ENCODE results near the gene VAV1. TPM values are rescaled to one million over a fixed set of nuclear protein-coding genes. Genes with fewer than 3 reads are reported as not detected.

VAV1 gene
- total and polyA plus RNA-seq, 4 donors = 0.60 to 13.3 (median 4.1) TPM

DNA sequence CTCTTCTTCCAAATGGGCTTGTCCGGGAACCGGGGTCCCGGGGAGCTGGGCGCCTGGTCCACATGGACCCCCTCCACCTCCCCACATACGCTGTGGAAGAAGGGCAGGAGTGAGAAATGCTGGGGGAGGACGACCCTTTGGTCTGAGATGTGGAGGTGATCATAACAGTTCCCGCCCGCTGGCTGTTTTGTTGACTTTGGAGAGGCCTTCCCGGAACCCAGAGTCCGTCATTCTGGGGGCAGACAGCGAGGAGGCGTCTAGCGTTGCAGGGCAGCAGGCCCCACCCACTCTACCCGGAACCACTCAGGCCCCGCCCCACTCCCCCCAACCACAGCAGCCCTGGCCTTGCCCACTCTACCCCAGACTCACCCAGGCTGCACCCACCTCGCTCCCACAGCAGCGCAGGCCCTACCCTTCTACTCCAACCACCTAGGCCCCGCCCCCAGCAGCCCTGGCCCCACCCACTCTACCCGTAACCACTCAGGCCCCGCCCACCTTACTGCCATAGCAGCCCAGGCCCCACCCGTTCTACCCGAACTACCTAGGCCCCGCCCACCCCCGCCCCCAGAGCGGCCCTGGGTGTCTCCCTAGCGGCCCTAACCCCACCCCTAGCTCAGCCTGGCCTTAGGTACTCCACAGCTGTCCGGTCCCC, 42.2 kb upstream of the VAV1 start:
- H3K4me3 ChIP-seq (ENCODE audit: low read depth in 1 of 3, low read length in 3 of 3) = peak overlapping the region; percentile 40 to 64 (median 61)

More for the DNA sequence above, 42.2 kb upstream of the VAV1 start:
- TF ChIP-seq FOXA1 (IDR thresholded peaks at IDR 0.05) (peak; percentile 60), JUND (IDR thresholded peaks at IDR 0.05) (no peak), RAD21 (IDR thresholded peaks at IDR 0.05) (no peak), EGR1 (IDR thresholded peaks at IDR 0.05; ENCODE audit: low read depth in 2 of 2) (peak; percentile 32 to 58), NR2F2 (IDR thresholded peaks at IDR 0.05) (no peak), SP1 (IDR thresholded peaks at IDR 0.05) (peak; percentile 78), FOXA2 (IDR thresholded peaks at IDR 0.05) (peak; percentile 72), HNF4A (conservative IDR thresholded peaks at IDR 0.05) (peak; percentile 55 to 60), RXRA (IDR thresholded peaks at IDR 0.05) (peak in 1 of 2 donors; percentile 74), TAF1 (conservative IDR thresholded peaks at IDR 0.05) (no peak), GABPA (IDR thresholded peaks at IDR 0.05 in 1 of 2, conservative IDR thresholded peaks at IDR 0.05 in 1 of 2) (peak in 1 of 2 donors; percentile 17), HNF4G (IDR thresholded peaks at IDR 0.05) (no peak), YY1 (IDR thresholded peaks at IDR 0.05) (peak; percentile 3)
- TF ChIP-seq, protein P1, sequence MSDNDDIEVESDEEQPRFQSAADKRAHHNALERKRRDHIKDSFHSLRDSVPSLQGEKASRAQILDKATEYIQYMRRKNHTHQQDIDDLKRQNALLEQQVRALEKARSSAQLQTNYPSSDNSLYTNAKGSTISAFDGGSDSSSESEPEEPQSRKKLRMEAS (IDR thresholded peaks at IDR 0.05) = peak; percentile 50
- TF ChIP-seq, protein P2, sequence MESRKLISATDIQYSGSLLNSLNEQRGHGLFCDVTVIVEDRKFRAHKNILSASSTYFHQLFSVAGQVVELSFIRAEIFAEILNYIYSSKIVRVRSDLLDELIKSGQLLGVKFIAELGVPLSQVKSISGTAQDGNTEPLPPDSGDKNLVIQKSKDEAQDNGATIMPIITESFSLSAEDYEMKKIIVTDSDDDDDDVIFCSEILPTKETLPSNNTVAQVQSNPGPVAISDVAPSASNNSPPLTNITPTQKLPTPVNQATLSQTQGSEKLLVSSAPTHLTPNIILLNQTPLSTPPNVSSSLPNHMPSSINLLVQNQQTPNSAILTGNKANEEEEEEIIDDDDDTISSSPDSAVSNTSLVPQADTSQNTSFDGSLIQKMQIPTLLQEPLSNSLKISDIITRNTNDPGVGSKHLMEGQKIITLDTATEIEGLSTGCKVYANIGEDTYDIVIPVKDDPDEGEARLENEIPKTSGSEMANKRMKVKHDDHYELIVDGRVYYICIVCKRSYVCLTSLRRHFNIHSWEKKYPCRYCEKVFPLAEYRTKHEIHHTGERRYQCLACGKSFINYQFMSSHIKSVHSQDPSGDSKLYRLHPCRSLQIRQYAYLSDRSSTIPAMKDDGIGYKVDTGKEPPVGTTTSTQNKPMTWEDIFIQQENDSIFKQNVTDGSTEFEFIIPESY (IDR thresholded peaks at IDR 0.05) = peak; percentile 49
- TF ChIP-seq, protein P3, sequence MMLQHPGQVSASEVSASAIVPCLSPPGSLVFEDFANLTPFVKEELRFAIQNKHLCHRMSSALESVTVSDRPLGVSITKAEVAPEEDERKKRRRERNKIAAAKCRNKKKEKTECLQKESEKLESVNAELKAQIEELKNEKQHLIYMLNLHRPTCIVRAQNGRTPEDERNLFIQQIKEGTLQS (IDR thresholded peaks at IDR 0.05) = no peak
- TF ChIP-seq, protein P4, sequence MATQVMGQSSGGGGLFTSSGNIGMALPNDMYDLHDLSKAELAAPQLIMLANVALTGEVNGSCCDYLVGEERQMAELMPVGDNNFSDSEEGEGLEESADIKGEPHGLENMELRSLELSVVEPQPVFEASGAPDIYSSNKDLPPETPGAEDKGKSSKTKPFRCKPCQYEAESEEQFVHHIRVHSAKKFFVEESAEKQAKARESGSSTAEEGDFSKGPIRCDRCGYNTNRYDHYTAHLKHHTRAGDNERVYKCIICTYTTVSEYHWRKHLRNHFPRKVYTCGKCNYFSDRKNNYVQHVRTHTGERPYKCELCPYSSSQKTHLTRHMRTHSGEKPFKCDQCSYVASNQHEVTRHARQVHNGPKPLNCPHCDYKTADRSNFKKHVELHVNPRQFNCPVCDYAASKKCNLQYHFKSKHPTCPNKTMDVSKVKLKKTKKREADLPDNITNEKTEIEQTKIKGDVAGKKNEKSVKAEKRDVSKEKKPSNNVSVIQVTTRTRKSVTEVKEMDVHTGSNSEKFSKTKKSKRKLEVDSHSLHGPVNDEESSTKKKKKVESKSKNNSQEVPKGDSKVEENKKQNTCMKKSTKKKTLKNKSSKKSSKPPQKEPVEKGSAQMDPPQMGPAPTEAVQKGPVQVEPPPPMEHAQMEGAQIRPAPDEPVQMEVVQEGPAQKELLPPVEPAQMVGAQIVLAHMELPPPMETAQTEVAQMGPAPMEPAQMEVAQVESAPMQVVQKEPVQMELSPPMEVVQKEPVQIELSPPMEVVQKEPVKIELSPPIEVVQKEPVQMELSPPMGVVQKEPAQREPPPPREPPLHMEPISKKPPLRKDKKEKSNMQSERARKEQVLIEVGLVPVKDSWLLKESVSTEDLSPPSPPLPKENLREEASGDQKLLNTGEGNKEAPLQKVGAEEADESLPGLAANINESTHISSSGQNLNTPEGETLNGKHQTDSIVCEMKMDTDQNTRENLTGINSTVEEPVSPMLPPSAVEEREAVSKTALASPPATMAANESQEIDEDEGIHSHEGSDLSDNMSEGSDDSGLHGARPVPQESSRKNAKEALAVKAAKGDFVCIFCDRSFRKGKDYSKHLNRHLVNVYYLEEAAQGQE (IDR thresholded peaks at IDR 0.05) = peak; percentile 36
- TF ChIP-seq, protein P5, sequence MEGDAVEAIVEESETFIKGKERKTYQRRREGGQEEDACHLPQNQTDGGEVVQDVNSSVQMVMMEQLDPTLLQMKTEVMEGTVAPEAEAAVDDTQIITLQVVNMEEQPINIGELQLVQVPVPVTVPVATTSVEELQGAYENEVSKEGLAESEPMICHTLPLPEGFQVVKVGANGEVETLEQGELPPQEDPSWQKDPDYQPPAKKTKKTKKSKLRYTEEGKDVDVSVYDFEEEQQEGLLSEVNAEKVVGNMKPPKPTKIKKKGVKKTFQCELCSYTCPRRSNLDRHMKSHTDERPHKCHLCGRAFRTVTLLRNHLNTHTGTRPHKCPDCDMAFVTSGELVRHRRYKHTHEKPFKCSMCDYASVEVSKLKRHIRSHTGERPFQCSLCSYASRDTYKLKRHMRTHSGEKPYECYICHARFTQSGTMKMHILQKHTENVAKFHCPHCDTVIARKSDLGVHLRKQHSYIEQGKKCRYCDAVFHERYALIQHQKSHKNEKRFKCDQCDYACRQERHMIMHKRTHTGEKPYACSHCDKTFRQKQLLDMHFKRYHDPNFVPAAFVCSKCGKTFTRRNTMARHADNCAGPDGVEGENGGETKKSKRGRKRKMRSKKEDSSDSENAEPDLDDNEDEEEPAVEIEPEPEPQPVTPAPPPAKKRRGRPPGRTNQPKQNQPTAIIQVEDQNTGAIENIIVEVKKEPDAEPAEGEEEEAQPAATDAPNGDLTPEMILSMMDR (IDR thresholded peaks at IDR 0.05; ENCODE audit: low read depth, low read length, missing input control) = no peak
- peaks cover 5 to 40% (median 27%) of the 10 kb centered on the region in 4 donors for H3K4me1 ChIP-seq (ENCODE audit: control insufficient read depth in 4 of 4, insufficient read depth in 4 of 4, low read length in 3 of 4)
- no peaks in the 10 kb centered on the region for H3K27me3 ChIP-seq (ENCODE audit: control insufficient read depth in 4 of 4, insufficient read depth in 4 of 4, low read length in 3 of 4)
- H3K9ac ChIP-seq (ENCODE audit: low read depth in 1 of 2, low read length in 2 of 2) = peak overlapping the region; percentile 53 to 76
- DNase-seq (ENCODE audit: low spot score) = peak; percentile 97
- peaks cover 2 to 11% (median 2%) of the 10 kb centered on the region in 4 donors for H3K36me3 ChIP-seq (ENCODE audit: control insufficient read depth in 4 of 4, insufficient read depth in 3 of 4, low read depth in 1 of 4, low read length in 3 of 4)
- 34% methylated on average over 27 of the region's 27 CpGs for WGBS
- H3K27ac ChIP-seq (ENCODE audit: low read depth in 1 of 2, low read length in 2 of 2) = peak overlapping the region; percentile 97 to 99
- H3K9me3 ChIP-seq (ENCODE audit: control insufficient read depth in 4 of 4, low read length in 3 of 4) = no peaks in the 10 kb centered on the region
